ENCODE measurements around the gene BNC2. TPM values are rescaled to one million over a fixed set of nuclear protein-coding genes. Genes with fewer than 3 reads are reported as not detected.

BNC2 gene
- total and polyA plus RNA-seq, 2 of the 13 experiments (the other 11 are each of a cell fraction or from before 2014, with no cell fraction given): not detected

- Histone ChIP-seq H3K27ac (ENCODE audit: extremely low read length, insufficient read depth, low read length) (no peak overlapping the region), H3K36me3 (replicated peaks in 1 of 2; ENCODE audit: control insufficient read depth in 1 of 2, insufficient read depth in 2 of 2, low read length in 2 of 2) (no peaks in the 10 kb centered on the region), H3K4me3 (replicated peaks in 1 of 3; ENCODE audit: insufficient read depth in 1 of 3, low read depth in 2 of 3, low read length in 3 of 3) (no peak overlapping the region), H3K27me3 (ENCODE audit: control insufficient read depth in 1 of 2, insufficient read depth in 2 of 2, low read length in 2 of 2) (peaks cover 0 to 8% of the 10 kb centered on the region in 2 experiments; a peak in 1 of 5 replicates), H4K20me1 (ENCODE audit: insufficient read depth, low read length) (no peaks in the 10 kb centered on the region), H3K9me3 (ENCODE audit: low read length) (no peaks in the 10 kb centered on the region; the same call in 1 of the 2 replicates), H3K4me2 (ENCODE audit: low read depth, low read length) (no peak overlapping the region), H3K9ac (ENCODE audit: insufficient read depth, low read depth, low read length) (no peak overlapping the region), H3K79me2 (ENCODE audit: insufficient read depth, low read length) (no peaks in the 10 kb centered on the region), H2AFZ (ENCODE audit: low read length) (no peak overlapping the region), H3K4me1 (ENCODE audit: insufficient read depth, low read length) (peaks cover 18% of the 10 kb centered on the region)
- no TSS peak for BruUV-seq (replicated peaks)
- DNase-seq (ENCODE audit: low spot score) (no peak), ATAC-seq (no peak), FAIRE-seq (no peak)
- POLR2A ChIA-PET: no interaction called here
- 3% methylated on average over 4 of the region's 4 CpGs for WGBS (ENCODE audit: low lambda C conversion rate)
- intact Hi-C loops (cut with micrococcal nuclease; ENCODE audit: unreplicated experiment): no loop called here
- in situ Hi-C loops (cut with HindIII; ENCODE audit: extremely low pct_ligation_motif_present, low pct_unique_long_range_greater_than_20kb): no loop called here
- CTCF ChIA-PET (ENCODE audit: low intra/inter-chr PET ratio, low total read pairs): no interaction called here
- no peak for TF ChIP-seq NFKB2 (CRISPR knock-in tag; IDR thresholded peaks at IDR 0.05; ENCODE audit: borderline replicate concordance)
- no peak for TF ChIP-seq POGZ (CRISPR knock-in tag; IDR thresholded peaks at IDR 0.05)
- no peak for TF ChIP-seq ZBTB7B (CRISPR knock-in tag; IDR thresholded peaks at IDR 0.05)
- no peak for TF ChIP-seq ZNF414 (CRISPR knock-in tag; IDR thresholded peaks at IDR 0.05)
- no peak for TF ChIP-seq ZSCAN22 (CRISPR knock-in tag; IDR thresholded peaks at IDR 0.05)
- TF ChIP-seq ATF3 (CRISPR knock-in tag; IDR thresholded peaks at IDR 0.05): no peak
These were observed 459.2 kb downstream of the BNC2 start for GRCh38 chr9:16411311-16411710.

- Histone ChIP-seq H2AFZ (ENCODE audit: low read length) (no peak overlapping the region), H3K36me3 (replicated peaks in 1 of 2; ENCODE audit: control insufficient read depth in 1 of 2, insufficient read depth in 2 of 2, low read length in 2 of 2) (no peaks in the 10 kb centered on the region), H3K4me3 (replicated peaks in 1 of 3; ENCODE audit: insufficient read depth in 1 of 3, low read depth in 2 of 3, low read length in 3 of 3) (no peak overlapping the region), H4K20me1 (ENCODE audit: insufficient read depth, low read length) (no peaks in the 10 kb centered on the region), H3K27ac (ENCODE audit: extremely low read length, insufficient read depth, low read length) (no peak overlapping the region), H3K4me2 (ENCODE audit: low read depth, low read length) (no peak overlapping the region), H3K9me3 (ENCODE audit: low read length) (no peaks in the 10 kb centered on the region; the same call in 1 of the 2 replicates), H3K27me3 (ENCODE audit: control insufficient read depth in 1 of 2, insufficient read depth in 2 of 2, low read length in 2 of 2) (peaks cover 0 to 8% of the 10 kb centered on the region in 2 experiments; a peak in 1 of 5 replicates), H3K4me1 (ENCODE audit: insufficient read depth, low read length) (peaks cover 18% of the 10 kb centered on the region), H3K79me2 (ENCODE audit: insufficient read depth, low read length) (no peaks in the 10 kb centered on the region), H3K9ac (ENCODE audit: insufficient read depth, low read depth, low read length) (no peak overlapping the region)
- intact Hi-C loops (cut with micrococcal nuclease; ENCODE audit: unreplicated experiment) (no loop called here), in situ Hi-C loops (cut with HindIII; ENCODE audit: extremely low pct_ligation_motif_present, low pct_unique_long_range_greater_than_20kb) (no loop called here)
- TF ChIP-seq SP4 (CRISPR knock-in tag; IDR thresholded peaks at IDR 0.05) (no peak), ZNF276 (CRISPR knock-in tag; IDR thresholded peaks at IDR 0.05; ENCODE audit: low read depth) (no peak), ZNF674 (CRISPR knock-in tag; IDR thresholded peaks at IDR 0.05; ENCODE audit: low read depth) (no peak), ZNF441 (CRISPR knock-in tag; IDR thresholded peaks at IDR 0.05; ENCODE audit: borderline replicate concordance) (no peak), REXO4 (CRISPR knock-in tag; IDR thresholded peaks at IDR 0.05; ENCODE audit: borderline replicate concordance) (no peak), ETV6 (CRISPR knock-in tag; conservative IDR thresholded peaks at IDR 0.05) (no peak), SIN3B (IDR thresholded peaks at IDR 0.05; ENCODE audit: low read length) (no peak)
- no peak for ATAC-seq
- 7% methylated on average over 6 of the region's 7 CpGs for WGBS (ENCODE audit: low lambda C conversion rate)
- no TSS peak for BruUV-seq (replicated peaks)
- DNase-seq (ENCODE audit: low spot score): no peak
- no peak for FAIRE-seq
- POLR2A ChIA-PET: no interaction called here
- CTCF ChIA-PET (ENCODE audit: low intra/inter-chr PET ratio, low total read pairs): no interaction called here
These were observed 459.7 kb downstream of the BNC2 start for GRCh38 chr9:16410601-16411280.
